NCI-H146 treated with DMSO at 0.1 percent for 48 hours (cell line): ENCODE measurements around the gene MCEMP1.
A peak's percentile ranks its signal among the peaks of the same experiment; 100 is the strongest.

Source experiments
- DNase-seq: peaks from one replicate; lab custom pipeline; 2025; ENCODE audit not compliant: unreplicated experiment; lab: John Stamatoyannopoulos, UW

The MCEMP1 gene

DNA sequence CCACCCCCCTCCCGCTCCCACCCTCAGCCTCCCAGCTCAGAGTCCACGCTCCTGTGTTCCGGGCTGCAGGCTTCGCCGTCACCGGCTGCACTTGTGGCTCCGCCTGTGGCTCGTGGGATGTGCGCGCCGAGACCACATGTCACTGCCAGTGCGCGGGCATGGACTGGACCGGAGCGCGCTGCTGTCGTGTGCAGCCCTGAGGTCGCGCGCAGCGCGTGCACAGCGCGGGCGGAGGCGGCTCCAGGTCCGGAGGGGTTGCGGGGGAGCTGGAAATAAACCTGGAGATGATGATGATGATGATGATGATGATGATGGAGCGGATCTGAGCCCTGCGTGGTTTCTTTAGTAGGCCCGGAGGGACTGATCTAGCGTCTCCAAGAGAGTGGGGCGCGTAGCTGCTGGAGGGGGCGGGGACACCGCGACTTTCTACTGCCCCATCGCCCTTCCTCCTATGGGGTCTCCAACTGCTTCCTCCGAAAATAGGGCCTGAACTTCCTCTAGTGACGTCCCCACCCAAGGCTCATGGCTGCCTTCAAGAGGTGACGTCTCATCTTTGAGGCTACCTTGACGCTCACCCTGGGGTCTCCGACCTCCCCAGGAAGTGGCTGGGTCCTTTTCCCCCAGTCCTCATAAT, 6.6 kb upstream of the MCEMP1 start:
- no peak for DNase-seq

DNA sequence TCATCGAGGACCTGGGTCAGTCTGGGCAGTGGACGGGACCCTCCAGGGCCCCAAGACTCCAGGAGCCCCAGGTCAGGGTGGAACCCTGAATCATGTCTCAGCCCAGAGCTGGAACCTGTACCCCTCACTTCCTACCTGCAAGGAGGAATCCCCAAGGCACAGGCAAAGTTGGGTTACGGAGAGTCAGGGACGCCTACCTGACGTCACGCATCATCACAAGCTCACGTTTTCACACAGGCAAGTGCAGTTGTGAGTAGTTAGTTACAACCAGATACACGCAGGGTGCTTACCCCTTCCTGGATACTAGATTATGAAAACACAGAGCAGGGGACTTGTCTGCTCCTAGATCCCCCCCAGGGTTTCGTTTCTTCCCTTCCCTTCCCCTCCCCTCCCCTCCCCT, 6.1 kb upstream of the MCEMP1 start:
- no peak for DNase-seq

DNA sequence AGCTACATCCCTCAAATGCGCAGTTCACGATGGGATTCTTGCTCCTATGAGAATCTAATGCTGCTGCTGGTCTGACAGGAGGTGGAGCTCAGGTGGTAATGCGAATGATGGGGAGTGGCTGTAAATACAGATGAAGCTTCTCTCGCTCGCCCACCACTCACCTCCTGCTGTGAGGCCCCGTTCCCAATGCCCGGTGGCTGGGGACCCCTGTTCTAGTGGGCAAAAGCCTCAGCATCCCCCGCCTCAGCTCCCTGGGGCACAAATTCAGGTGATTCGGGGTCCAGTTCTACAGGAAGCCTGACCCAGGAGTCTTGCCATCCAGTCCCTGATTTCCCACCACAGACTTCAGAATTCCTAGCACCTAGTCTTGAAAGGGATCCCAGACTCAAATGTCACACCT, 4.4 kb upstream of the MCEMP1 start:
- DNase-seq = no peak

DNA sequence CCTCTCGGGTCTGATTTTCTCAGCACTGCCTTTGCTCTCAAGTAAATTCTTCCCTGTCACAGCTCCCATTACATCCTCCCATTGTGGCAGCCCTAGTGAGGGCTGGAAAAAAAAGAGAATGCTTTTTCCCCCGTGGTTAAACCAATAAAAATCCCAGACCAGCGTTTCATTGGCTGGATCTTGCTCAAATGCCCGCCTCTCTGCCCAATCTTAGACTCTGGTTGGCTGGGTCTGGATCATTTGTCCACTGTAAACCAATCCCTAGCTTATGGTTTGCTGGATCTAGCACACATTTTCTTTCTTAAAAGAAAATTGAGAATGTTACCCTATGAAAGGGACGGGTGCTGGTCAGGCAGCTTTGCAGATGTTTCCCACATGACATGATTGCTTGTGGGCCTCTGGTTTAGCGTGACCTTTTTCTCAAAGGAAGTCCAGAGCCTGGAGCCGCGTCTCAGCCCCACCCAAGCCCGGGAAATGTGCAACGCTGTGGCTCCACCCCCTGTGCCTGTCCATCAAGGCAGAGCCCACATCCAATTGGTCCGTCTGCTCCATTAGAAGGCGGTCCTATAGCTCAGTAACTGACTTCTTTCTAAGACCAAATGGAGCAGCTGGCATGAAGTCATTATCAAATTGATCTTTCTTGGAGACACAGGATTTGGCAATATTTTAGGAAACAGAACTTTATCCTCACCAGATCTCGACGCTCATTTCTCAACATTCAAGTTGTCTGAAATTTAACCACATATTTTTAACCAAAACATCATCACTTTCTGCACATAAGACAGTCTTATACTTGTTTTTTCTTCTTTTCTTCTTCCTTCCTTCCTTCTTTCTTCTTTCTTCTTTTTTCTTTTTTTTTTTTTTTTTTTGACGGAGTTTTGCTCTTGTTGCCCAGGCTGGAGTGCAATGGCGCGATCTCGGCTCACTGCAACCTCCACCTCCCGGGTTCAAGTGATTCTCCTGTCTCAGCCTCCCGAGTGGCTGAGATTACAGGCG, 2.6 kb upstream of the MCEMP1 start:
- peak; percentile 21 for DNase-seq

GRCh38 chr19:7676376-7676775, 514 bp upstream of the MCEMP1 start:
- DNase-seq = no peak

GRCh38 chr19:7677669-7678311, 900 bp downstream of the MCEMP1 start:
- DNase-seq = no peak

GRCh38 chr19:7678971-7679751, 2.3 kb downstream of the MCEMP1 start:
- DNase-seq = no peak

DNA sequence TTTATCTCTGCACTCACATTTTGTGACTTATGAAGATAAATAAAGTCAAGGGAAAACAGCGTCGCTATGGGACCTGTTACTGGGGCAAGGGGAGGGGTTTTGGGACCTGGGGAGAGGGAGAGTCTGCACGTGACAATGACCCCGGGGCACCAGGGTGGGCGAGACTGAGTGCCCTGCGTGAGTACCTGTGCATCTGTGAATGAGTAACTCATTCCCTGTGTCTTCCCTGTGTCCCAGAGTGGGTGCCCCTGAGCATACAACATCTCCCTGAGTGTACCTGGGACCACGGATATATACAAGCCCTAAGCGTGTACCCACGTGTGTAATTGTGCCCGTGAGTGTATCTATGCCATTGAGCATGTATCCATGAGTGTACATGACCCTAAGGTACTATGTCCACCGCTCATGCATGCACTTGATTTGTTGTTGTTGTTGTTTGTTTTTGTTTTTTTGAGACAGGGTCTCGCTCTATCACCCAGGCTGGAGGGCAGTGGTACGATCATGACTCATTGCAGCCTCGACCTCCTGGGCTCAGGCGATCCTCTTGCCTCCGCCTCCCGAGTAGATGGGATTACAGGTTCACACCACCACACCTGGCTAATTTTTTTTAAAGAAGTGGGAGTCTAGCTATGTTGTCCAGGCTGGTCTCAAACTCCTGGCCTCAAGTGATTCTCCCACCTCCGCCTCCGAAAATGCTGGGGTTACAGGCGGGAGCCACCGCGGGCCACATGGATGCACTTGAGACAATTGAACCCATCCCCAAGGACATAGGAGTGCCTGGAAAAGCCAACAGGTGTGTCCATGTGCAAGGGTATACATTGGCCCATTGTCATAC, 3.1 kb downstream of the MCEMP1 start:
- no peak for DNase-seq

DNA sequence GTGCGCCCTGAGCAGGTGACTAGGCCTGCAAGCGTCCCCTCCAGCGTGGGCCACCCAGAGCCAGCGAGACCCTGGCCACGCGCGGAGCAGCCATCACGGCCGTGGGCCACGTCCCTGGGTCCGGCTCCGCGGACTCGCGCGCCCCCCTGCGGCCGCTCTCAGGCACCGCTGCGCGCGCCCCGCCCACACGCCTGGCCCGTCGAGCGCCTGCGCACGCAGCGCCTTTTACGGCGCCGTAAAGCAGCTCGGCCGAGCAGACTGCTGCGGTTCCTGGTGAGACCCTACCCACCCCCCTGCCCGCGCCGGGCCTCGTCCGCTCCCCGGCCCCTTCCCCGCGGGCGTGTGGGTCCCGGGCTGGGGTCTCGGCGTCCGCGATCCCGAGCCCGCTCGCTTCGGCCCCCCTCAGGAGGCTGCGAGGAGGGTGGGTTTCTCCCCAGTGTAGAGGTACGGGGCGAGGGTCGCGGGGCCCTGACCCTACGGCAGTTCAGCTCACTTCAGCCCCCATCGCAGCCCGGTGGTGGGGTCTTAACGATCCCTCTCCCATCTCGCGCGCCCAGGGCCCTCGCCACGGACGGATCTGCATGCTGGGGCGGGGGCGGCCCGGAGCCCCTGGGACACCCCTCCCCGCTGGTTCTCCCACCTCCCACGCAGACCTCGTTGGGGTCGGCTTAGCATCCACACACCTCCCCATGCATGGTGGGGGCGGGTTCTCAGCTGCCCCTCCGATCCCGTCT, 3.9 kb downstream of the MCEMP1 start, which contains the start of gene TRAPPC5:
TRAPPC5 (plus strand) TSS at position 228 of the 734 bp plus-strand sequence. CDS start 1,421 bp downstream, outside the sequence.
- no peak for DNase-seq

- no peak for DNase-seq
Measured at GRCh38 chr19:7681340-7682174, 4.7 kb downstream of the MCEMP1 start.

DNA sequence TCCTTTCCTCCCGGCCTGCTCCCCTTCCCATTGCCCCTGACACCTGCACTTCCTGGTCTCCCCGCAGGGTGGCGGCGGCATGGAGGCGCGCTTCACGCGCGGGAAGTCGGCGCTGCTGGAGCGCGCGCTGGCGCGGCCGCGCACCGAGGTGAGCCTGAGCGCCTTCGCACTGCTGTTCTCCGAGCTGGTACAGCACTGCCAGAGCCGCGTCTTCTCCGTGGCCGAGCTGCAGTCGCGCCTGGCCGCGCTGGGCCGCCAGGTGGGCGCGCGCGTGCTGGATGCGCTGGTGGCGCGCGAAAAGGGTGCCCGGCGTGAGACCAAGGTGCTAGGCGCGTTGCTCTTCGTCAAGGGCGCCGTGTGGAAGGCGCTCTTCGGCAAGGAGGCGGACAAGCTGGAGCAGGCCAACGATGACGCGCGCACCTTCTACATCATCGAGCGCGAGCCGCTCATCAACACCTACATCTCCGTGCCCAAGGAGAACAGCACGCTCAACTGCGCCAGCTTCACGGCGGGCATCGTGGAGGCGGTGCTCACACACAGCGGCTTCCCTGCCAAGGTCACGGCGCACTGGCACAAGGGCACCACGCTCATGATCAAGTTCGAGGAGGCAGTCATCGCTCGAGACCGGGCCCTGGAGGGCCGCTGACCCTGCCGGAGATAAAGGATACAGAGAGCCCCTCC, 5.4 kb downstream of the MCEMP1 start:
- no peak for DNase-seq

GRCh38 chr19:7685546-7686445, 8.9 kb downstream of the MCEMP1 start:
- DNase-seq = no peak

DNA sequence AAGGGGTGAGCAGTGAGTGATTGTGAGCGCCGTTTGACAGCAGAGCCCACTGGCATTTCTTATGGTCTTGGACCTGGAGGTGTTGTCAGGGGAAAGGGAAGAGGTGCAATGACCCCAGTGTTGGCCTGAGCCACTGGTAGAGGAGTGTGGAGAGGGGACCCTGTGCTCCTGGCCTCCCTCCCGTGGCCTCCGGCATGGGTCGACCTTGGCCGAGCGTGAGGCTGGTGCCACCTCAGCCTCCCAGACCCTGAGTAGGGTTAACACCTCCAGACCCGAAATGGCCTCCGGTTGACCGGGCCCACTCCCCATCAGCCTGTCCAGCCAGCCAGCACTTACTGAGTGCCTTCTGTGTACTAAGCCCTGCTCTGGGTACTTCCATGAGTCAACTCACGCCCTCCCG, 10.3 kb downstream of the MCEMP1 start:
- DNase-seq = no peak

DNA sequence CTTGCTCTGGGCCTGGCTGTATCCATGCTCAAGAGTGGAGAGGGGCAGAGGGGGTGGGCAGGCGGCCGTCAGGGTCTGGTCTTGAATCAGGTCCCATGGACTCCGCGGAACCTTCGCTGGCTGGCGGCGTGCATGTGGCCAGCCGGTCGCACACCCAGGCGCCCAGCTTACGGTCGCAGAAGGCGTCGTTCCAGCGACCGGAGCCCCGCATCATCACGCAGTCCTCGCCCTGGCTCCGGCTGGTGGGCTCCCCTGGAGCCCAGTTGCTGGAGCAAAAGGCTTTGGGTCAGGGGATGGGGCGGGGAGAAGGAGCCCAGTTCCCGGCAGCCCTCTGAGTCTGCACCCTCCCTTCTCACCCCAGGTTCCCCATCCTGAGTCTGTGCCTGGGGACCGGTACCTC, 12.3 kb downstream of the MCEMP1 start:
- no peak for DNase-seq

DNA sequence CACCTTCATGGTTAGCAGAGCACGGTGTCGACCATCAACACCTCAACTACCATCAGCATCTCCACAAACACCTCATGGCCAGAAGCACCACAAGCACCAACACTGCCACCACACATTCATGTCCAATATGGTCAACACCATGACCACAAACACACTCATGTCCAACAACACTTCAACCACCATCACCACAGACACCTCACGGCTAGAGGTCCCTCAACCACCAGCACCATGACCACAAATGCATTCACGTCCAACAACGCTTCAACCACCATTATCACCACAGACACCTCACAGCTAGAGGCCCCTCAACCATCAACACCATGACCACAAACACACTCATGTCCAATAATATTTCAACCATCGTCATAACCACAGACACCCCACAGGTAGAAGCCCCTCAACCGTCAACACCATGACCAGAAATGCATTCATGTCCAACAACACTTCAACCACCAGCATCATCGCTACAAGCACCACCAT, 13.9 kb downstream of the MCEMP1 start:
- DNase-seq = no peak

- DNase-seq = no peak
Measured at GRCh38 chr19:7691497-7691896, 14.6 kb downstream of the MCEMP1 start.
